B cell (primary cell): Measurements from ENCODE around the gene PBOV1. TPM values are rescaled to one million over a fixed set of nuclear protein-coding genes. Genes with fewer than 3 reads are reported as not detected.

Experiments used
- ATAC-seq: fragments of 200-7000 bp; cut with Tn5 transposase; one replicate; pipeline ENCODE4 v1.10.0; 2021; ENCODE audit warnings: low read depth, mild to moderate bottlenecking, moderate number of reproducible peaks, moderate library complexity
- CTCF ChIA-PET: fragments of 350-600 bp; sonication (Branson Sonifier 250); formaldehyde crosslinking; loops from one replicate; lab custom pipeline; 2021; ENCODE audit warnings: antibody characterized with exemption, inconsistent platforms; lab: Charles Lee
- POLR2A ChIA-PET: fragments of 350-600 bp; sonication (Branson Sonifier 250); formaldehyde crosslinking; loops from one replicate; lab custom pipeline; 2021; ENCODE audit warnings: antibody characterized with exemption; lab: Charles Lee
- DNase-seq: peaks from one replicate; pipeline ENCODE4 v3.0.0; 2013
- H2AFZ ChIP-seq: 2 replicates; pipeline ENCODE4 v1.6.1; 2012; ENCODE audit warnings: mild to moderate bottlenecking, low read depth, low read length; ENCODE audit not compliant: insufficient read depth, poor library complexity, severe bottlenecking
- H3K27ac ChIP-seq, 2 donors: 1 replicate in 1 of 2; 2 replicates in 1 of 2; pipeline ENCODE4 v1.5.1; 2012 to 2013; ENCODE audit warnings: low read length in 2 of 2, mild to moderate bottlenecking in 2 of 2, moderate library complexity in 1 of 2
- H3K27me3 ChIP-seq, 4 experiments: fragments of 200-600 bp in 1 of 4; sonication (generic) in 1 of 4; replicated peaks in 1 of 4; 1 replicate in 2 of 4; 2 replicates in 2 of 4; pipeline versions ENCODE4 v1.6.1 to v1.7.0; 2013 to 2016; ENCODE audit warnings: low read length in 3 of 4, mild to moderate bottlenecking in 2 of 4, mixed read lengths in 1 of 4, moderate library complexity in 1 of 4; ENCODE audit not compliant: insufficient read depth in 4 of 4, control insufficient read depth in 3 of 4; ENCODE audit errors: control extremely low read depth in 1 of 4
- H3K36me3 ChIP-seq, 2 experiments: replicated peaks in 1 of 2; 1 replicate in 1 of 2; 2 replicates in 1 of 2; pipeline versions ENCODE4 v1.6.1 to v1.7.1; 2013; ENCODE audit warnings: low read length in 1 of 2; ENCODE audit not compliant: insufficient read depth in 2 of 2, control insufficient read depth in 1 of 2; ENCODE audit errors: control extremely low read depth in 1 of 2, extremely low read depth in 1 of 2
- H3K4me1 ChIP-seq, 2 donors: fragments of 200-600 bp in 1 of 2; sonication (generic) in 1 of 2; 1 replicate in 1 of 2; 2 replicates in 1 of 2; pipeline versions ENCODE4 v1.5.1 to v1.6.1; 2013 to 2017; ENCODE audit warnings: low read length in 2 of 2; ENCODE audit not compliant: control insufficient read depth in 2 of 2, insufficient read depth in 2 of 2
- H3K4me2 ChIP-seq: replicated peaks from 2 replicates; pipeline ENCODE3; 2012; ENCODE audit warnings: mild to moderate bottlenecking, low read depth, low read length; ENCODE audit not compliant: poor library complexity, severe bottlenecking
- H3K4me3 ChIP-seq, 5 experiments: fragments of 200-600 bp in 1 of 5; sonication (generic) in 1 of 5; 1 replicate in 3 of 5; 2 replicates in 2 of 5; pipeline versions ENCODE4 v1.5.1 to v1.7.0; 2011 to 2016; ENCODE audit warnings: low read length in 4 of 5, mild to moderate bottlenecking in 4 of 5, low read depth in 2 of 5, control low read depth in 1 of 5, moderate library complexity in 1 of 5; ENCODE audit not compliant: insufficient read depth in 1 of 5; ENCODE audit errors: control extremely low read depth in 1 of 5, extremely low read depth in 1 of 5
- H3K79me2 ChIP-seq: fragments of 200-600 bp; sonication (generic); one replicate; pipeline ENCODE4 v1.6.0; 2016; ENCODE audit warnings: low read length; ENCODE audit not compliant: control insufficient read depth, insufficient read depth
- H3K9ac ChIP-seq: fragments of 200-600 bp; sonication (generic); 2 replicates; pipeline ENCODE4 v1.6.1; 2017; ENCODE audit warnings: mild to moderate bottlenecking, low read length, moderate library complexity
- H3K9me3 ChIP-seq, 3 donors: one replicate each; pipeline versions ENCODE4 v1.6.1 to v1.7.1; 2013; ENCODE audit warnings: low read length in 2 of 3; ENCODE audit not compliant: control insufficient read depth in 2 of 3, insufficient read depth in 1 of 3; ENCODE audit errors: control extremely low read depth in 1 of 3
- H4K20me1 ChIP-seq: 2 replicates; pipeline ENCODE4 v1.6.0; 2012; ENCODE audit warnings: mild to moderate bottlenecking, low read length; ENCODE audit not compliant: insufficient read depth, control insufficient read depth, poor library complexity, severe bottlenecking
- H3K27ac Mint-ChIP-seq: one replicate; pipeline ENCODE4 v1.8.0; 2021; ENCODE audit warnings: mixed read lengths
- H3K27me3 Mint-ChIP-seq: one replicate; pipeline ENCODE4 v1.8.0; 2021; ENCODE audit warnings: mixed read lengths
- H3K4me1 Mint-ChIP-seq: one replicate; pipeline ENCODE4 v1.8.0; 2021; ENCODE audit warnings: mixed read lengths
- H3K4me3 Mint-ChIP-seq: one replicate; pipeline ENCODE4 v1.8.0; 2021; ENCODE audit warnings: mixed read lengths
- H3K9me3 Mint-ChIP-seq: one replicate; pipeline ENCODE4 v1.8.0; 2022; ENCODE audit warnings: mixed read lengths; ENCODE audit not compliant: insufficient read depth
- CTCF ChIP-seq: fragments of 200-600 bp; IDR thresholded peaks from one replicate; pipeline ENCODE4 v1.8.0; 2022; ENCODE audit warnings: antibody characterized with exemption, mild to moderate bottlenecking
- EZH2 ChIP-seq: IDR thresholded peaks from 2 replicates; pipeline ENCODE4 v1.6.1; 2012; ENCODE audit warnings: borderline replicate concordance, low read depth, mild to moderate bottlenecking, moderate library complexity, low read length; ENCODE audit not compliant: insufficient read depth, poor library complexity, severe bottlenecking
- WGBS: methylation state at CpG from one replicate; pipeline ENCODE4 v1.1.5; 2013; ENCODE audit warnings: missing lambda C conversion rate; ENCODE audit not compliant: insufficient coverage; 5-methylcytosine and 5-hydroxymethylcytosine counted together
- intact Hi-C: fragments of 100-400 bp; cut with micrococcal nuclease; formaldehyde crosslinking; loops from one replicate; pipeline ENCODE4 v1.10.0; 2022
- polyA plus RNA-seq: library from polyadenylated mRNA; depleted of rRNA; stranded (reverse); fragments of >200 nt; gene quantifications from 2 replicates; pipeline ENCODE4 v1.2.3, GENCODE V29; 2012
- total RNA-seq, 2 donors: library from RNA; stranded (reverse); fragments of 120-200 nt in 1 of 2; gene quantifications; 1 replicate in 1 of 2; 2 replicates in 1 of 2; pipeline versions ENCODE4 v1.2.3 to v1.2.4, GENCODE V29; 2013 to 2022

The PBOV1 gene
- total and polyA plus RNA-seq, 2 donors (not counting 1 experiment from before 2014, with no cell fraction given): not detected

GRCh38 chr6:138253731-138254130 lies 35.4 kb upstream of the PBOV1 start:
- no peaks in the 10 kb centered on the region for H3K36me3 ChIP-seq
- no peak overlapping the region for H3K4me3 ChIP-seq
- no peaks in the 10 kb centered on the region for H3K9me3 ChIP-seq
- 97% methylated on average over 9 of the region's 11 CpGs for WGBS
- no peak overlapping the region for H3K27ac ChIP-seq
- Mint-ChIP-seq H3K4me3 (no peak overlapping the region), H3K27me3 (peaks cover 29% of the 10 kb centered on the region), H3K4me1 (no peaks in the 10 kb centered on the region), H3K27ac (no peak overlapping the region), H3K9me3 (no peaks in the 10 kb centered on the region)
- DNase-seq (no peak), ATAC-seq (no peak)
- no peak overlapping the region for H3K4me2 ChIP-seq
- TF ChIP-seq EZH2 (no peak), CTCF (no peak)
- no peak overlapping the region for H2AFZ ChIP-seq
- H3K79me2 ChIP-seq: no peaks in the 10 kb centered on the region
- CTCF ChIA-PET: no interaction called here
- POLR2A ChIA-PET: no interaction called here
- H4K20me1 ChIP-seq: no peaks in the 10 kb centered on the region
- no peaks in the 10 kb centered on the region for H3K4me1 ChIP-seq
- H3K9ac ChIP-seq: no peak overlapping the region
- H3K27me3 ChIP-seq: peaks cover 0 to 2% (median 0%) of the 10 kb centered on the region in 4 experiments
- intact Hi-C loops: no loop called here

- Histone ChIP-seq H3K4me3 (no peak overlapping the region), H3K79me2 (no peaks in the 10 kb centered on the region), H3K27ac (no peak overlapping the region), H3K4me1 (no peaks in the 10 kb centered on the region), H3K36me3 (no peaks in the 10 kb centered on the region), H2AFZ (no peak overlapping the region), H3K4me2 (no peak overlapping the region), H3K27me3 (peaks cover 0 to 2% (median 1%) of the 10 kb centered on the region in 4 experiments), H3K9me3 (no peaks in the 10 kb centered on the region), H4K20me1 (no peaks in the 10 kb centered on the region), H3K9ac (no peak overlapping the region)
- DNase-seq (no peak), ATAC-seq (no peak)
- ChIA-PET CTCF (interaction anchor here (1.0 kb wide), 1 partner anchor 11 kb away, joined by 3 read pairs; no protein-coding TSS in a partner anchor), POLR2A (no interaction called here)
- intact Hi-C loops: no loop called here
- no peak for TF ChIP-seq CTCF
- no peak for TF ChIP-seq EZH2
- Mint-ChIP-seq H3K4me1 (no peaks in the 10 kb centered on the region), H3K9me3 (no peaks in the 10 kb centered on the region), H3K27me3 (peaks cover 11% of the 10 kb centered on the region), H3K27ac (no peak overlapping the region), H3K4me3 (no peak overlapping the region)
- WGBS: 87% methylated on average over 15 of the region's 16 CpGs
These were observed 32.4 kb upstream of the PBOV1 start for GRCh38 chr6:138250513-138251247.
